K562 treated with DMSO at 1 percent for 4 hours (cell line): Measurements from ENCODE around the gene NTHL1. TPM values are rescaled to one million over a fixed set of nuclear protein-coding genes. Genes with fewer than 3 reads are reported as not detected.

Source experiments
- total RNA-seq: library from RNA; unstranded; fragments of 300-600 nt; gene quantifications from 2 replicates; pipeline ENCODE4 v1.2.3, GENCODE V29; 2022; ENCODE audit not compliant: insufficient read depth

NTHL1 gene
- total RNA-seq = 20.7 and 23.3 TPM in 2 replicates

GRCh38 chr16:2047330-2048115, at the start of gene NTHL1, which contains the start of gene TSC2:
Gene NTHL1 (minus strand): TSS chr16:2047834. CDS start chr16:2047823, 11 bp downstream.
Gene TSC2 (plus strand): TSS chr16:2047985. CDS start chr16:2048616, 631 bp downstream.

GRCh38 chr16:2026461-2027023, 21.1 kb downstream of the NTHL1 start, which contains the start of gene NHERF2:
Gene NHERF2 (plus strand): TSS chr16:2026902. CDS start chr16:2027006, 104 bp downstream.

GRCh38 chr16:2019518-2019920, 28.1 kb downstream of the NTHL1 start, which contains the start of gene NPW:
Gene NPW (plus strand): TSS chr16:2019785.

GRCh38 chr16:2009791-2010510, 37.7 kb downstream of the NTHL1 start, which contains the start of gene ZNF598:
Gene ZNF598 (minus strand): TSS chr16:2009821.

Other genes starting within 250 kb of the NTHL1 start
- 59.4 and 75.6 TPM in 2 replicates for gene HAGH, start 221.0 kb downstream of the NTHL1 start, total RNA-seq
- gene FAHD1, start 220.6 kb downstream of the NTHL1 start, total RNA-seq = 12.5 and 17.8 TPM in 2 replicates
- 61.7 and 62.6 TPM in 2 replicates for gene MEIOB, start 175.7 kb downstream of the NTHL1 start, total RNA-seq
- gene HS3ST6, start 129.4 kb downstream of the NTHL1 start, total RNA-seq = not detected in 2 replicates
- gene MSRB1, start 104.6 kb downstream of the NTHL1 start, total RNA-seq = 55.4 and 70.9 TPM in 2 replicates
- gene RPL3L, start 93.1 kb downstream of the NTHL1 start, total RNA-seq = 0.47 TPM in 1 of 2 replicates, not detected in the other
- 214 and 219 TPM in 2 replicates for gene NDUFB10, start 88.3 kb downstream of the NTHL1 start, total RNA-seq
- 6,829 and 8,005 TPM in 2 replicates for gene RPS2, start 83.0 kb downstream of the NTHL1 start, total RNA-seq
- gene RNF151, start 81.0 kb downstream of the NTHL1 start, total RNA-seq = not detected in 2 replicates
- gene TBL3, start 75.8 kb downstream of the NTHL1 start, total RNA-seq = 41.9 and 47.0 TPM in 2 replicates
- gene NOXO1, start 66.4 kb downstream of the NTHL1 start, total RNA-seq = not detected in 2 replicates
- gene GFER, start 63.6 kb downstream of the NTHL1 start, total RNA-seq = 54.4 and 64.7 TPM in 2 replicates
- gene SYNGR3, start 57.9 kb downstream of the NTHL1 start, total RNA-seq = 30.6 and 35.1 TPM in 2 replicates
- 103 and 116 TPM in 2 replicates for gene ZNF598, start 38.0 kb downstream of the NTHL1 start, total RNA-seq
- 1.6 and 5.6 TPM in 2 replicates for gene NPW, start 28.0 kb downstream of the NTHL1 start, total RNA-seq
- gene NHERF2, start 20.9 kb downstream of the NTHL1 start, total RNA-seq = 28.8 and 29.0 TPM in 2 replicates
- 42.5 and 52.7 TPM in 2 replicates for gene TSC2, start 151 bp upstream of the NTHL1 start, total RNA-seq
- gene PKD1, start 88.1 kb upstream of the NTHL1 start, total RNA-seq = 67.2 and 116 TPM in 2 replicates
- 3.5 and 3.9 TPM in 2 replicates for gene RAB26, start 100.8 kb upstream of the NTHL1 start, total RNA-seq
- gene TRAF7, start 107.9 kb upstream of the NTHL1 start, total RNA-seq = 103 and 117 TPM in 2 replicates
- 4.2 and 5.4 TPM in 2 replicates for gene CASKIN1, start 148.8 kb upstream of the NTHL1 start, total RNA-seq
- 73.7 and 84.0 TPM in 2 replicates for gene MLST8, start 157.6 kb upstream of the NTHL1 start, total RNA-seq
- gene BRICD5, start 163.0 kb upstream of the NTHL1 start, total RNA-seq = 4.9 and 16.4 TPM in 2 replicates
- 53.8 and 56.2 TPM in 2 replicates for gene PGP, start 167.0 kb upstream of the NTHL1 start, total RNA-seq
- gene E4F1, start 175.8 kb upstream of the NTHL1 start, total RNA-seq = 33.2 and 37.1 TPM in 2 replicates
- 5.4 and 6.1 TPM in 2 replicates for gene DNASE1L2, start 188.6 kb upstream of the NTHL1 start, total RNA-seq
- gene ECI1, start 203.8 kb upstream of the NTHL1 start, total RNA-seq = 309 and 412 TPM in 2 replicates
- gene RNPS1, start 220.3 kb upstream of the NTHL1 start, total RNA-seq = 182 and 221 TPM in 2 replicates